Fibroblast of lung (primary cell): Measurements from ENCODE around the gene RNF145. TPM values are rescaled to one million over a fixed set of nuclear protein-coding genes. Genes with fewer than 3 reads are reported as not detected.

Experiments used
- DNase-seq, 2 donors: peaks; one replicate each; pipeline versions ENCODE4 v3.0.0 to v3.0.0-alpha.2; 2010; ENCODE audit warnings: low read depth in 2 of 2
- H2AFZ ChIP-seq: 2 replicates; pipeline ENCODE4 v1.5.1; 2012; ENCODE audit warnings: low read length, control low read depth, inconsistent platforms
- H3K27ac ChIP-seq: 2 replicates; pipeline ENCODE4 v1.5.1; 2011; ENCODE audit warnings: low read length, control low read depth; ENCODE audit not compliant: insufficient read depth
- H3K27me3 ChIP-seq: 2 replicates; pipeline ENCODE4 v1.5.1; 2011; ENCODE audit warnings: mild to moderate bottlenecking, low read length; ENCODE audit not compliant: control insufficient read depth, insufficient read depth
- H3K36me3 ChIP-seq: 2 replicates; pipeline ENCODE4 v1.5.1; 2011; ENCODE audit warnings: low read length; ENCODE audit not compliant: control insufficient read depth, insufficient read depth
- H3K4me1 ChIP-seq: 2 replicates; pipeline ENCODE4 v1.5.1; 2011; ENCODE audit warnings: low read length; ENCODE audit not compliant: control insufficient read depth, insufficient read depth; ENCODE audit errors: extremely low read depth
- H3K4me2 ChIP-seq: 2 replicates; pipeline ENCODE4 v1.5.1; 2011; ENCODE audit warnings: low read length, control low read depth; ENCODE audit not compliant: insufficient read depth; ENCODE audit errors: extremely low read depth
- H3K4me3 ChIP-seq, 4 experiments: fragments of 200-600 bp in 1 of 4; sonication (generic) in 1 of 4; replicated peaks in 1 of 4; 2 replicates each; pipeline ENCODE4 v1.5.1; 2011 to 2016; ENCODE audit warnings: low read length in 4 of 4, low read depth in 3 of 4, mild to moderate bottlenecking in 3 of 4, control low read depth in 2 of 4, inconsistent platforms in 1 of 4, mixed read lengths in 1 of 4; ENCODE audit not compliant: insufficient read depth in 1 of 4; ENCODE audit errors: control extremely low read depth in 1 of 4
- H3K79me2 ChIP-seq: 2 replicates; pipeline ENCODE4 v1.5.1; 2012; ENCODE audit warnings: mild to moderate bottlenecking, low read length, inconsistent platforms; ENCODE audit not compliant: control insufficient read depth, insufficient read depth
- H3K9ac ChIP-seq: 2 replicates; pipeline ENCODE4 v1.5.1; 2011; ENCODE audit warnings: mild to moderate bottlenecking, low read length, control low read depth; ENCODE audit not compliant: insufficient read depth
- H3K9me3 ChIP-seq: 2 replicates; pipeline ENCODE4 v1.5.1; 2012; ENCODE audit warnings: low read depth, low read length; ENCODE audit not compliant: control insufficient read depth, insufficient read depth
- H4K20me1 ChIP-seq: 2 replicates; pipeline ENCODE4 v1.5.1; 2011; ENCODE audit warnings: low read length; ENCODE audit not compliant: control insufficient read depth, insufficient read depth; ENCODE audit errors: extremely low read depth
- CTCF ChIP-seq, 2 donors: IDR thresholded peaks in 1 of 2; conservative IDR thresholded peaks in 1 of 2; 1 replicate in 1 of 2; 2 replicates in 1 of 2; pipeline ENCODE4 v1.5.1; 2011 to 2012; ENCODE audit warnings: low read length in 2 of 2, control low read depth in 1 of 2, inconsistent platforms in 1 of 2, low read depth in 1 of 2, mild to moderate bottlenecking in 1 of 2
- EZH2 ChIP-seq: IDR thresholded peaks from 2 replicates; pipeline ENCODE4 v1.5.1; 2012; ENCODE audit warnings: low read length, control low read depth, mild to moderate bottlenecking; ENCODE audit errors: missing control alignments
- polyA plus RNA-seq, 2 donors: library from polyadenylated mRNA; depleted of rRNA in 1 of 2; stranded (reverse) in 1 of 2; unstranded in 1 of 2; fragments of >200 nt; gene quantifications; 2 replicates each; pipeline ENCODE4 v1.2.1, GENCODE V29; 2011 to 2012; ENCODE audit warnings: missing spikeins in 1 of 2
- total RNA-seq: library from RNA; depleted of rRNA; stranded (reverse); fragments of >200 nt; gene quantifications from 2 replicates; pipeline ENCODE4 v1.2.1, GENCODE V29; 2014

The RNF145 gene
- total and polyA plus RNA-seq, 2 donors (not counting 1 experiment from before 2014, with no cell fraction given), result 54.2 to 75.0 TPM

DNA sequence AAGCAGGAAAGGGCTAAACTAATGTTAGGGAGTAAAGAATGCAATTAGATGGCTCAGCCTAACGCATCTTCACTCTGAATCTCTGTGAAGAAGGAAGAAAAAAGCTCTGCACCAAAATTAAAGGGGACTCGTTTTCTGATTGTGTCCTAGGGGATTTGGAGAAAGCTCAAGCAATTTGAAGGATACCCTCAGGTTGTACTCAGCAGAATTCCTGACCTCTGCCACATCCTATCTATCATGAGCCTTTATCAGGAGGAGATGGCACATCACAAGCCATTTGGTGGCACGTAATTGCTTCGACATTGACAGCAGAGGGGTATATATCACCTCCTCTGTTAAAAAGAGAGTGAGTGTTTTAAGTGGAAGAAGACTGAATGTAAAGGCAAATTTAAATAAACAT lies 77.4 kb downstream of the RNF145 start:
- Histone ChIP-seq H3K4me3 (no peak overlapping the region), H3K9ac (no peak overlapping the region), H3K27ac (no peak overlapping the region), H3K4me2 (no peak overlapping the region), H3K4me1 (peaks cover 3% of the 10 kb centered on the region), H3K9me3 (no peaks in the 10 kb centered on the region), H3K36me3 (no peaks in the 10 kb centered on the region), H4K20me1 (no peaks in the 10 kb centered on the region), H3K27me3 (no peaks in the 10 kb centered on the region), H3K79me2 (no peaks in the 10 kb centered on the region), H2AFZ (no peak overlapping the region)
- no peak for TF ChIP-seq EZH2
- no peak for TF ChIP-seq CTCF (conservative IDR thresholded peaks at IDR 0.05 in 1 of 2, IDR thresholded peaks at IDR 0.05 in 1 of 2; ENCODE audit: low read depth in 1 of 2, low read length in 2 of 2)
- DNase-seq, result no peak

GRCh38 chr5:159130871-159131270 lies 78.5 kb downstream of the RNF145 start:
- H3K36me3 ChIP-seq, result no peaks in the 10 kb centered on the region
- H3K4me3 ChIP-seq, result no peak overlapping the region
- H3K27me3 ChIP-seq, result no peaks in the 10 kb centered on the region
- no peak for DNase-seq
- TF ChIP-seq EZH2, result no peak
- no peak for TF ChIP-seq CTCF (conservative IDR thresholded peaks at IDR 0.05 in 1 of 2, IDR thresholded peaks at IDR 0.05 in 1 of 2; ENCODE audit: low read depth in 1 of 2, low read length in 2 of 2)
- no peak overlapping the region for H3K4me2 ChIP-seq
- H3K9me3 ChIP-seq, result no peaks in the 10 kb centered on the region
- H3K79me2 ChIP-seq, result no peaks in the 10 kb centered on the region
- no peak overlapping the region for H2AFZ ChIP-seq
- peaks cover under 1% of the 10 kb centered on the region for H3K4me1 ChIP-seq
- no peak overlapping the region for H3K9ac ChIP-seq
- H3K27ac ChIP-seq, result no peak overlapping the region
- H4K20me1 ChIP-seq, result no peaks in the 10 kb centered on the region

DNA sequence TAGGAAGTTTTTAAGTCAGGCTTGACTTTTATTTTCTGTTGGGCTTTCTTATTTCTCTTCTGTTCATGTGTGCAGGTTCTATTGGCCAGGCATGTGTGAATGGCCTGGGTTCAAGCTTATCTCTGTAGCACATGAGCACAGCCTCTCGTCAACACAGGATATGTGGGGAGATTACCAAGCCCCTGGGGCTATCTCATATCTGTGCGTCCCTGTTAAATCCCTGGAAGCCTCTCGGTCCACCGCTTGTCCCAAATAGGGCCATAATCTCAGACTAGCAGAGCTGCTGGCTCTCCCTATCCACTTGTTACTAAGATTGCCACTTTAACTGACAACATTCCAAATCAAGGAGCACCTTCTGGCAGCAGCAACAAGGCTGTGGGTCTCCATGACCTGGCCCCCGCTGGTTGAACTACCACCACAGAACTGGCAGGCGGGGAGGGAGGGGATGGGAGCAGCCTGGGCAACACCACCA lies 81.2 kb downstream of the RNF145 start:
- Histone ChIP-seq H2AFZ (no peak overlapping the region), H3K4me2 (no peak overlapping the region), H3K9me3 (no peaks in the 10 kb centered on the region), H3K4me3 (no peak overlapping the region), H3K79me2 (no peaks in the 10 kb centered on the region), H3K36me3 (no peaks in the 10 kb centered on the region), H3K27ac (no peak overlapping the region), H3K27me3 (no peaks in the 10 kb centered on the region), H4K20me1 (no peaks in the 10 kb centered on the region), H3K4me1 (no peaks in the 10 kb centered on the region), H3K9ac (no peak overlapping the region)
- no peak for DNase-seq
- no peak for TF ChIP-seq CTCF (conservative IDR thresholded peaks at IDR 0.05 in 1 of 2, IDR thresholded peaks at IDR 0.05 in 1 of 2; ENCODE audit: low read depth in 1 of 2, low read length in 2 of 2)
- TF ChIP-seq EZH2, result no peak
